ENCODE data around the gene ANKRD22. TPM values are rescaled to one million over a fixed set of nuclear protein-coding genes. Genes with fewer than 3 reads are reported as not detected.
A peak's percentile ranks its signal among the peaks of the same experiment; 100 is the strongest.

ANKRD22 gene
- total RNA-seq, 3 donors from 2014 or later, result 0.59 to 1.6 TPM; not detected in 1

- no peak for TF ChIP-seq POLR2AphosphoS5 (IDR thresholded peaks at IDR 0.05)
- TF ChIP-seq POLR2A (IDR thresholded peaks at IDR 0.05), result no peak
- no peak for TF ChIP-seq CTCF (IDR thresholded peaks at IDR 0.05)
- intact Hi-C loops (cut with DNase I; ENCODE audit: low total_unique reads), result no loop called here
Observed at GRCh38 chr10:88881320-88881719, 29.7 kb upstream of the ANKRD22 start.

GRCh38 chr10:88880282-88881076, 28.8 kb upstream of the ANKRD22 start:
- H3K9me3 ChIP-seq, result no peaks in the 10 kb centered on the region
- peak overlapping the region; percentile 72 to 95 (median 73) for H3K4me3 ChIP-seq
- no peak for TF ChIP-seq CTCF (IDR thresholded peaks at IDR 0.05)
- TF ChIP-seq POLR2A (IDR thresholded peaks at IDR 0.05), result no peak
- TF ChIP-seq POLR2AphosphoS5 (IDR thresholded peaks at IDR 0.05), result peak; percentile 74 to 87 (median 75)
- peaks cover 0 to 3% of the 10 kb centered on the region in 2 donors for H3K4me1 ChIP-seq
- peak; percentile 47 to 66 for DNase-seq (ENCODE audit: low spot score in 2 of 2)
- H3K36me3 ChIP-seq, result no peaks in the 10 kb centered on the region
- no peaks in the 10 kb centered on the region for H3K27me3 ChIP-seq
- intact Hi-C loops (cut with DNase I; ENCODE audit: low total_unique reads), result no loop called here
- peak overlapping the region; percentile 88 to 94 for H3K27ac ChIP-seq

More at GRCh38 chr10:88881320-88881719, 29.7 kb upstream of the ANKRD22 start:
- H3K27ac ChIP-seq, result peak overlapping the region; percentile 88 to 94
- peak overlapping the region; percentile 72 to 95 (median 73) for H3K4me3 ChIP-seq
- H3K4me1 ChIP-seq, result peaks cover 0 to 3% of the 10 kb centered on the region in 2 donors
- H3K27me3 ChIP-seq, result no peaks in the 10 kb centered on the region
- no peaks in the 10 kb centered on the region for H3K9me3 ChIP-seq
- DNase-seq (ENCODE audit: low spot score in 2 of 2), result no peak
- H3K36me3 ChIP-seq, result no peaks in the 10 kb centered on the region

GRCh38 chr10:88879534-88880281, 28.1 kb upstream of the ANKRD22 start, which contains the start of gene STAMBPL1:
Gene STAMBPL1, plus strand, starts transcription at chr10:88880245. Its CDS starts 21,464 bp downstream, at chr10:88901709.
- Histone ChIP-seq H3K36me3 (no peaks in the 10 kb centered on the region), H3K9me3 (no peaks in the 10 kb centered on the region), H3K27ac (peak within 1 kb of the TSS; percentile 88 to 94), H3K27me3 (no peaks in the 10 kb centered on the region), H3K4me3 (peak within 1 kb of the TSS; percentile 72 to 95 (median 73)), H3K4me1 (peaks cover 0 to 3% of the 10 kb centered on the region in 2 donors)
- TF ChIP-seq CTCF (IDR thresholded peaks at IDR 0.05) (no peak), POLR2AphosphoS5 (IDR thresholded peaks at IDR 0.05) (no peak), POLR2A (IDR thresholded peaks at IDR 0.05) (no peak)
- peak in 1 of 2 donors; percentile 20 for DNase-seq (ENCODE audit: low spot score in 2 of 2)
- intact Hi-C loops (cut with DNase I; ENCODE audit: low total_unique reads), result no loop called here

- H3K9me3 ChIP-seq, result no peaks in the 10 kb centered on the region
- H3K4me3 ChIP-seq, result no peak overlapping the region
- no peaks in the 10 kb centered on the region for H3K36me3 ChIP-seq
- no peaks in the 10 kb centered on the region for H3K27me3 ChIP-seq
- TF ChIP-seq CTCF (IDR thresholded peaks at IDR 0.05) (no peak), POLR2AphosphoS5 (IDR thresholded peaks at IDR 0.05) (no peak), POLR2A (IDR thresholded peaks at IDR 0.05) (no peak)
- H3K4me1 ChIP-seq, result peaks cover 0 to 3% of the 10 kb centered on the region in 2 donors
- H3K27ac ChIP-seq, result no peak overlapping the region
- intact Hi-C loops (cut with DNase I; ENCODE audit: low total_unique reads), result no loop called here
- no peak for DNase-seq (ENCODE audit: low spot score in 2 of 2)
Observed at GRCh38 chr10:88877298-88877697, 25.7 kb upstream of the ANKRD22 start.

All from breast epithelium (tissue), 4 donors.